Fibroblast of lung (primary cell): ENCODE data around the gene MCTP1. TPM values are rescaled to one million over a fixed set of nuclear protein-coding genes. Genes with fewer than 3 reads are reported as not detected.

Experiments used
- DNase-seq, 2 donors: peaks; one replicate each; pipeline versions ENCODE4 v3.0.0 to v3.0.0-alpha.2; 2010; ENCODE audit warnings: low read depth in 2 of 2
- H2AFZ ChIP-seq: 2 replicates; pipeline ENCODE4 v1.5.1; 2012; ENCODE audit warnings: low read length, control low read depth, inconsistent platforms
- H3K27ac ChIP-seq: 2 replicates; pipeline ENCODE4 v1.5.1; 2011; ENCODE audit warnings: low read length, control low read depth; ENCODE audit not compliant: insufficient read depth
- H3K27me3 ChIP-seq: 2 replicates; pipeline ENCODE4 v1.5.1; 2011; ENCODE audit warnings: mild to moderate bottlenecking, low read length; ENCODE audit not compliant: control insufficient read depth, insufficient read depth
- H3K36me3 ChIP-seq: 2 replicates; pipeline ENCODE4 v1.5.1; 2011; ENCODE audit warnings: low read length; ENCODE audit not compliant: control insufficient read depth, insufficient read depth
- H3K4me1 ChIP-seq: 2 replicates; pipeline ENCODE4 v1.5.1; 2011; ENCODE audit warnings: low read length; ENCODE audit not compliant: control insufficient read depth, insufficient read depth; ENCODE audit errors: extremely low read depth
- H3K4me2 ChIP-seq: 2 replicates; pipeline ENCODE4 v1.5.1; 2011; ENCODE audit warnings: low read length, control low read depth; ENCODE audit not compliant: insufficient read depth; ENCODE audit errors: extremely low read depth
- H3K4me3 ChIP-seq, 4 experiments: fragments of 200-600 bp in 1 of 4; sonication (generic) in 1 of 4; replicated peaks in 1 of 4; 2 replicates each; pipeline ENCODE4 v1.5.1; 2011 to 2016; ENCODE audit warnings: low read length in 4 of 4, low read depth in 3 of 4, mild to moderate bottlenecking in 3 of 4, control low read depth in 2 of 4, inconsistent platforms in 1 of 4, mixed read lengths in 1 of 4; ENCODE audit not compliant: insufficient read depth in 1 of 4; ENCODE audit errors: control extremely low read depth in 1 of 4
- H3K79me2 ChIP-seq: 2 replicates; pipeline ENCODE4 v1.5.1; 2012; ENCODE audit warnings: mild to moderate bottlenecking, low read length, inconsistent platforms; ENCODE audit not compliant: control insufficient read depth, insufficient read depth
- H3K9ac ChIP-seq: 2 replicates; pipeline ENCODE4 v1.5.1; 2011; ENCODE audit warnings: mild to moderate bottlenecking, low read length, control low read depth; ENCODE audit not compliant: insufficient read depth
- H3K9me3 ChIP-seq: 2 replicates; pipeline ENCODE4 v1.5.1; 2012; ENCODE audit warnings: low read depth, low read length; ENCODE audit not compliant: control insufficient read depth, insufficient read depth
- H4K20me1 ChIP-seq: 2 replicates; pipeline ENCODE4 v1.5.1; 2011; ENCODE audit warnings: low read length; ENCODE audit not compliant: control insufficient read depth, insufficient read depth; ENCODE audit errors: extremely low read depth
- CTCF ChIP-seq, 2 donors: IDR thresholded peaks in 1 of 2; conservative IDR thresholded peaks in 1 of 2; 1 replicate in 1 of 2; 2 replicates in 1 of 2; pipeline ENCODE4 v1.5.1; 2011 to 2012; ENCODE audit warnings: low read length in 2 of 2, control low read depth in 1 of 2, inconsistent platforms in 1 of 2, low read depth in 1 of 2, mild to moderate bottlenecking in 1 of 2
- EZH2 ChIP-seq: IDR thresholded peaks from 2 replicates; pipeline ENCODE4 v1.5.1; 2012; ENCODE audit warnings: low read length, control low read depth, mild to moderate bottlenecking; ENCODE audit errors: missing control alignments
- polyA plus RNA-seq, 2 donors: library from polyadenylated mRNA; depleted of rRNA in 1 of 2; stranded (reverse) in 1 of 2; unstranded in 1 of 2; fragments of >200 nt; gene quantifications; 2 replicates each; pipeline ENCODE4 v1.2.1, GENCODE V29; 2011 to 2012; ENCODE audit warnings: missing spikeins in 1 of 2
- total RNA-seq: library from RNA; depleted of rRNA; stranded (reverse); fragments of >200 nt; gene quantifications from 2 replicates; pipeline ENCODE4 v1.2.1, GENCODE V29; 2014

MCTP1 gene
- total and polyA plus RNA-seq, 2 donors (not counting 1 experiment from before 2014, with no cell fraction given) = 0.78 to 7.9 TPM

GRCh38 chr5:94888674-94889073 lies 396.2 kb downstream of the MCTP1 start:
- Histone ChIP-seq H4K20me1 (no peaks in the 10 kb centered on the region), H3K4me1 (no peaks in the 10 kb centered on the region), H3K4me2 (no peak overlapping the region), H3K79me2 (no peaks in the 10 kb centered on the region), H3K9ac (no peak overlapping the region), H3K36me3 (no peaks in the 10 kb centered on the region), H3K4me3 (no peak overlapping the region), H3K9me3 (no peaks in the 10 kb centered on the region), H3K27me3 (no peaks in the 10 kb centered on the region), H2AFZ (no peak overlapping the region), H3K27ac (no peak overlapping the region)
- peak in 1 of 2 donors; percentile 17 for DNase-seq
- TF ChIP-seq EZH2 = no peak
- no peak for TF ChIP-seq CTCF (conservative IDR thresholded peaks at IDR 0.05 in 1 of 2, IDR thresholded peaks at IDR 0.05 in 1 of 2; ENCODE audit: low read depth in 1 of 2, low read length in 2 of 2)

GRCh38 chr5:94885931-94886330 lies 399.0 kb downstream of the MCTP1 start:
- no peak for DNase-seq
- H3K4me1 ChIP-seq = no peaks in the 10 kb centered on the region
- no peak overlapping the region for H3K9ac ChIP-seq
- H3K4me3 ChIP-seq = no peak overlapping the region
- H4K20me1 ChIP-seq = no peaks in the 10 kb centered on the region
- no peaks in the 10 kb centered on the region for H3K79me2 ChIP-seq
- no peak overlapping the region for H3K27ac ChIP-seq
- H3K9me3 ChIP-seq = no peaks in the 10 kb centered on the region
- no peak overlapping the region for H3K4me2 ChIP-seq
- no peaks in the 10 kb centered on the region for H3K27me3 ChIP-seq
- no peak overlapping the region for H2AFZ ChIP-seq
- no peaks in the 10 kb centered on the region for H3K36me3 ChIP-seq
- TF ChIP-seq EZH2 (no peak), CTCF (conservative IDR thresholded peaks at IDR 0.05 in 1 of 2, IDR thresholded peaks at IDR 0.05 in 1 of 2; ENCODE audit: low read depth in 1 of 2, low read length in 2 of 2) (no peak)

- Histone ChIP-seq H3K79me2 (no peaks in the 10 kb centered on the region), H3K4me1 (no peaks in the 10 kb centered on the region), H3K27ac (no peak overlapping the region), H3K9ac (no peak overlapping the region), H3K36me3 (no peaks in the 10 kb centered on the region), H3K9me3 (no peaks in the 10 kb centered on the region), H2AFZ (no peak overlapping the region), H4K20me1 (no peaks in the 10 kb centered on the region), H3K27me3 (no peaks in the 10 kb centered on the region), H3K4me2 (no peak overlapping the region), H3K4me3 (no peak overlapping the region)
- DNase-seq = peak in 1 of 2 donors; percentile 38
- TF ChIP-seq CTCF (conservative IDR thresholded peaks at IDR 0.05 in 1 of 2, IDR thresholded peaks at IDR 0.05 in 1 of 2; ENCODE audit: low read depth in 1 of 2, low read length in 2 of 2) = no peak
- TF ChIP-seq EZH2 = no peak
These were observed 400.6 kb downstream of the MCTP1 start for GRCh38 chr5:94884311-94884710.
